GM12878 (cell line): ENCODE data around the gene PRR3. TPM values are rescaled to one million over a fixed set of nuclear protein-coding genes. Genes with fewer than 3 reads are reported as not detected.

Experiments used
- ASH2L ChIP-seq: fragments of 300-600, 200-600 bp; sonication (generic); IDR thresholded peaks from 2 replicates; pipeline ENCODE4 v1.6.1; 2017; ENCODE audit warnings: low read depth, mild to moderate bottlenecking, borderline replicate concordance
- ATF3 ChIP-seq: IDR thresholded peaks from 2 replicates; pipeline ENCODE4 v1.6.1; 2011; ENCODE audit warnings: low read depth, mild to moderate bottlenecking, low read length, moderate library complexity, borderline replicate concordance; ENCODE audit errors: extremely low read depth
- BACH1 ChIP-seq: fragments of 450-650 bp; IDR thresholded peaks from 2 replicates; pipeline ENCODE4 v1.6.1; 2017; ENCODE audit warnings: mild to moderate bottlenecking, borderline replicate concordance
- BCL11A ChIP-seq: IDR thresholded peaks from 2 replicates; pipeline ENCODE4 v1.6.1; 2011; ENCODE audit warnings: low read depth, low read length
- CEBPB ChIP-seq, 2 experiments: fragments of 150-350 bp in 1 of 2; IDR thresholded peaks; 2 replicates each; pipeline ENCODE4 v1.6.1; 2012 to 2014; ENCODE audit warnings: low read depth in 2 of 2, low read length in 2 of 2, borderline replicate concordance in 1 of 2, inconsistent platforms in 1 of 2
- CHD1 ChIP-seq: IDR thresholded peaks from 2 replicates; pipeline ENCODE4 v1.6.1; 2012; ENCODE audit warnings: low read depth, low read length, improper control_type of control experiment
- E2F8 ChIP-seq: fragments of 450-650 bp; IDR thresholded peaks from 2 replicates; pipeline ENCODE4 v1.6.1; 2018; ENCODE audit warnings: mild to moderate bottlenecking, low read depth, moderate library complexity; ENCODE audit not compliant: partially characterized antibody
- ESRRA ChIP-seq: IDR thresholded peaks from 2 replicates; pipeline ENCODE4 v1.6.1; 2012; ENCODE audit warnings: mild to moderate bottlenecking, low read length, improper control_type of control experiment
- JUNB ChIP-seq: IDR thresholded peaks from 2 replicates; pipeline ENCODE4 v1.6.1; 2016; ENCODE audit warnings: antibody characterized with exemption, mild to moderate bottlenecking
- MYC ChIP-seq: IDR thresholded peaks from 2 replicates; pipeline ENCODE4 v1.6.1; 2011; ENCODE audit warnings: mild to moderate bottlenecking, low read length, moderate library complexity, inconsistent platforms; ENCODE audit not compliant: insufficient read depth, insufficient replicate concordance, insufficient read length, severe bottlenecking
- NFXL1 ChIP-seq: fragments of 450-650 bp; IDR thresholded peaks from 2 replicates; pipeline ENCODE4 v1.6.1; 2017; ENCODE audit warnings: antibody characterized with exemption, mild to moderate bottlenecking, borderline replicate concordance
- NKRF ChIP-seq: fragments of 450-650 bp; conservative IDR thresholded peaks from 2 replicates; pipeline ENCODE4 v1.6.1; 2017; ENCODE audit warnings: mild to moderate bottlenecking, moderate library complexity
- NR2F1 ChIP-seq: fragments of 450-650 bp; conservative IDR thresholded peaks from 2 replicates; pipeline ENCODE4 v1.6.1; 2017; ENCODE audit warnings: mild to moderate bottlenecking
- NRF1 ChIP-seq: conservative IDR thresholded peaks from 2 replicates; pipeline ENCODE4 v1.6.1; 2011; ENCODE audit warnings: mild to moderate bottlenecking, low read depth, low read length, improper control_type of control experiment
- PML ChIP-seq: IDR thresholded peaks from 2 replicates; pipeline ENCODE4 v1.6.1; 2012; ENCODE audit warnings: low read length, inconsistent platforms
- RCOR1 ChIP-seq: conservative IDR thresholded peaks from 2 replicates; pipeline ENCODE4 v1.6.1; 2012; ENCODE audit warnings: low read depth, low read length, improper control_type of control experiment
- SMAD1 ChIP-seq: fragments of 450-650 bp; IDR thresholded peaks from 2 replicates; pipeline ENCODE4 v1.6.1; 2018; ENCODE audit warnings: mild to moderate bottlenecking, low read depth; ENCODE audit not compliant: partially characterized antibody
- SMC3 ChIP-seq: IDR thresholded peaks from 2 replicates; pipeline ENCODE4 v1.6.1; 2011; ENCODE audit warnings: low read length, improper control_type of control experiment, borderline replicate concordance
- SP1 ChIP-seq: IDR thresholded peaks from one replicate; pipeline ENCODE4 v1.6.1; 2011; ENCODE audit warnings: low read depth, low read length
- SPI1 ChIP-seq: IDR thresholded peaks from 2 replicates; pipeline ENCODE4 v1.6.1; 2011; ENCODE audit warnings: low read depth, mild to moderate bottlenecking, low read length, moderate library complexity, borderline replicate concordance; ENCODE audit not compliant: insufficient read depth
- USF2 ChIP-seq: IDR thresholded peaks from 2 replicates; pipeline ENCODE4 v1.6.1; 2011; ENCODE audit warnings: low read depth, low read length, improper control_type of control experiment, borderline replicate concordance
- WRNIP1 ChIP-seq: IDR thresholded peaks from 2 replicates; pipeline ENCODE4 v1.6.1; 2011; ENCODE audit warnings: low read depth, low read length, improper control_type of control experiment, borderline replicate concordance
- ZBED1 ChIP-seq: IDR thresholded peaks from 2 replicates; pipeline ENCODE4 v1.6.1; 2016; ENCODE audit warnings: borderline replicate concordance
- ZNF207 ChIP-seq: fragments of 450-650 bp; IDR thresholded peaks from 2 replicates; pipeline ENCODE4 v1.6.1; 2014; ENCODE audit warnings: antibody characterized with exemption, mild to moderate bottlenecking, borderline replicate concordance
- ZNF384 ChIP-seq: IDR thresholded peaks from 2 replicates; pipeline ENCODE4 v1.6.1; 2012; ENCODE audit warnings: low read depth, mild to moderate bottlenecking, low read length, improper control_type of control experiment, borderline replicate concordance
- polyA plus RNA-seq, 11 experiments: library from polyadenylated mRNA; depleted of rRNA in 4 of 11; unstranded in 6 of 11; stranded (reverse) in 5 of 11; fragments of >200 nt; fragmentation: Nextera tagmentation in 4 of 11; fragmentation: Illumina TruSeq in 1 of 11; extraction: Ambion mirVana in 4 of 11; extraction: Trizol in 1 of 11; gene quantifications; 1 replicate in 1 of 11; 2 replicates in 10 of 11; pipeline versions ENCODE4 v1.2.1 to v1.2.3, GENCODE V29; 2011 to 2016; ENCODE audit warnings: inconsistent platforms in 2 of 11, missing spikeins in 2 of 11, low read depth in 1 of 11
- total RNA-seq, 4 experiments: library from RNA; depleted of rRNA in 3 of 4; stranded (reverse); fragments of >200 nt in 3 of 4; fragmentation: Illumina TruSeq in 1 of 4; extraction: Trizol in 1 of 4; gene quantifications; 2 replicates each; pipeline versions ENCODE4 v1.2.1 to v1.2.3, GENCODE V29; 2013 to 2021

The PRR3 gene
- total and polyA plus RNA-seq, 10 of the 15 experiments (the other 5 are each of a cell fraction or from before 2014, with no cell fraction given) = 14.0 to 38.2 (median 20.5) TPM

GRCh38 chr6:30515944-30516753 lies 40.9 kb upstream of the PRR3 start (continued):
- TF ChIP-seq ZNF384 (peak; percentile 88), NFXL1 (no peak), ATF3 (no peak), MYC (no peak), NRF1 (no peak), BACH1 (peak; percentile 21; the same call in 1 of the 2 replicates), CHD1 (0 out of 2 replicates have a peak, but pooled peaks have one; percentile 81), SP1 (no peak), NKRF (peak; percentile 35; the same call in 1 of the 2 replicates), WRNIP1 (no peak), ASH2L (no peak), E2F8 (no peak), JUNB (no peak), ESRRA (no peak), SMAD1 (peak; percentile 20), ZNF207 (no peak), RCOR1 (no peak), ZBED1 (peak; percentile 68; the same call in 1 of the 2 replicates), BCL11A (peak; percentile 68; the same call in 1 of the 2 replicates), SMC3 (no peak), CEBPB (IDR thresholded peaks at IDR 0.05; ENCODE audit: borderline replicate concordance in 1 of 2, low read depth in 2 of 2, low read length in 2 of 2) (peak in 1 of 2 experiments; percentile 98; a peak in 2 of 4 replicates), NR2F1 (no peak), USF2 (no peak), PML (no peak; the same call in 1 of the 2 replicates), SPI1 (peak; percentile 89)
